Lower leg skin (tissue), 4 donors: ENCODE results near the gene EMCN. TPM values are rescaled to one million over a fixed set of nuclear protein-coding genes. Genes with fewer than 3 reads are reported as not detected.

ENCODE experiments used
- DNase-seq, 2 donors: peaks; one replicate each; pipeline ENCODE4 v3.0.0-alpha.2; 2019; ENCODE audit warnings: low spot score in 2 of 2
- H3K4me3 ChIP-seq: fragments of 200-600 bp; sonication (generic); 2 replicates; pipeline ENCODE4 v1.5.1; 2017; ENCODE audit warnings: mild to moderate bottlenecking, low read depth; ENCODE audit not compliant: poor library complexity, severe bottlenecking
- POLR2A ChIP-seq, 2 donors: fragments of 450-650 bp; IDR thresholded peaks; one replicate each; pipeline ENCODE4 v1.6.1; 2016 to 2017; ENCODE audit warnings: antibody characterized with exemption in 2 of 2, mild to moderate bottlenecking in 1 of 2, moderate library complexity in 1 of 2
- WGBS, 2 donors: methylation state at CpG; one replicate each; pipeline ENCODE4 v1.1.5; 2018; 5-methylcytosine and 5-hydroxymethylcytosine counted together
- intact Hi-C: fragments of 100-400 bp; cut with DNase I; formaldehyde crosslinking; loops from one replicate; pipeline ENCODE4 v1.15.0; 2023; ENCODE audit warnings: low total_unique reads
- total RNA-seq, 4 donors: library from RNA; depleted of rRNA; stranded (reverse); fragments of >200 nt; gene quantifications; one replicate each; pipeline ENCODE4 v1.1.0, GENCODE V29; 2016
- TF ChIP-seq, protein P1 (sequence below), 3 donors: fragments of 450-650 bp; IDR thresholded peaks; one replicate each; pipeline ENCODE4 v1.5.1; 2016; ENCODE audit warnings: antibody characterized with exemption in 3 of 3, mild to moderate bottlenecking in 3 of 3, moderate library complexity in 2 of 3

Gene EMCN
- total RNA-seq, 4 donors from 2014 or later, result 1.9 to 11.1 (median 7.1) TPM

DNA sequence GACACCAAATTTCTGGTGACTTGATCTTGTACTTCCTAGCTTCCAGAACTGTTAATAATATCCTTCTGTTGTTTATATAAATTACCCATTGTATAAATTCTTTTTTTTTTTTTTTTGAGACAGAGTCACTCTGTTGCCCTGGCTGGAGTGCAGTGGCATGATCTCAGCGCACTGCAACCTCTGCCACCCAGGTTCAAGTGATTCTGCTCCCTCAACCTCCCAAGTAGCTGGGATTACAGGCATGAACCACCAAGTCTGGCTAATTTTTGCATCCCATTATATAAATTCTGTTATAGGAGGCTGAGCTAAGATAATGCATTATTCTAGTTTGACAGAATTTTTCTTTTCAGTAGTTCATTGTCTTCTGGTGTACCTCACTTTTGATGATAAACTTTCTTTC lies 170.6 kb downstream of the EMCN start:
- WGBS, 2 donors, result 95 to 100% methylated on average over 1 of the region's 1 CpG
- DNase-seq, result no peak
- H3K4me3 ChIP-seq, result no peak overlapping the region
- intact Hi-C loops, result no loop called here
- TF ChIP-seq, protein P1, sequence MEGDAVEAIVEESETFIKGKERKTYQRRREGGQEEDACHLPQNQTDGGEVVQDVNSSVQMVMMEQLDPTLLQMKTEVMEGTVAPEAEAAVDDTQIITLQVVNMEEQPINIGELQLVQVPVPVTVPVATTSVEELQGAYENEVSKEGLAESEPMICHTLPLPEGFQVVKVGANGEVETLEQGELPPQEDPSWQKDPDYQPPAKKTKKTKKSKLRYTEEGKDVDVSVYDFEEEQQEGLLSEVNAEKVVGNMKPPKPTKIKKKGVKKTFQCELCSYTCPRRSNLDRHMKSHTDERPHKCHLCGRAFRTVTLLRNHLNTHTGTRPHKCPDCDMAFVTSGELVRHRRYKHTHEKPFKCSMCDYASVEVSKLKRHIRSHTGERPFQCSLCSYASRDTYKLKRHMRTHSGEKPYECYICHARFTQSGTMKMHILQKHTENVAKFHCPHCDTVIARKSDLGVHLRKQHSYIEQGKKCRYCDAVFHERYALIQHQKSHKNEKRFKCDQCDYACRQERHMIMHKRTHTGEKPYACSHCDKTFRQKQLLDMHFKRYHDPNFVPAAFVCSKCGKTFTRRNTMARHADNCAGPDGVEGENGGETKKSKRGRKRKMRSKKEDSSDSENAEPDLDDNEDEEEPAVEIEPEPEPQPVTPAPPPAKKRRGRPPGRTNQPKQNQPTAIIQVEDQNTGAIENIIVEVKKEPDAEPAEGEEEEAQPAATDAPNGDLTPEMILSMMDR (IDR thresholded peaks at IDR 0.05), result no peak
- TF ChIP-seq POLR2A (IDR thresholded peaks at IDR 0.05), result no peak

DNA sequence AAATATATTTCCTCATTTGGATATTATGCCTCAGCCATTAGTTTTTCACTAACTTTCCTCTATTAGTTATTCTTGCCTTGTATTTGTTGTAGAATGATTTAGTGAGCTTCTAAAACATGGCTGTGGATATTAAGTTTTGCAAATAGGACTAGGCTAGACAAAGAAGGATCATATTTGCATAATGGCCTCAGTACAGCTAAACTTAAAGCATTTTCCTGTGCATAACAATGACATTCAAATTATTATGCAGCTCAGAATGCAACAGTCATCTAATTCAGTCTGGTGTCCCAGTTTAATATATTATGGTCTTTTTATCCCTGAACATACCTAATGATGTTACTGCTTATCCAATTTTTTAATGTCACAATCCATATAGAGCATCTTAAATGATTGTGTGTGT lies 172.2 kb downstream of the EMCN start:
- no peak overlapping the region for H3K4me3 ChIP-seq
- TF ChIP-seq POLR2A (IDR thresholded peaks at IDR 0.05), result no peak
- TF ChIP-seq, protein P1 (IDR thresholded peaks at IDR 0.05), result no peak
- DNase-seq, result no peak
- intact Hi-C loops, result no loop called here
